Natural killer cell (primary cell): Measurements from ENCODE around the gene HDAC1. TPM values are rescaled to one million over a fixed set of nuclear protein-coding genes. Genes with fewer than 3 reads are reported as not detected.

Experiments
- ATAC-seq, 3 donors: fragments of 150-1000 bp in 2 of 3; fragments of 200-7000 bp in 1 of 3; cut with Tn5 transposase; 1 replicate in 1 of 3; 2 replicates in 2 of 3; pipeline ENCODE4 v1.10.0; 2021; ENCODE audit warnings: mild to moderate bottlenecking in 2 of 3, moderate library complexity in 2 of 3
- DNase-seq, 2 donors: peaks; one replicate each; pipeline versions ENCODE4 v3.0.0 to v3.0.0-alpha.2; 2013 to 2021; ENCODE audit warnings: mixed read lengths in 1 of 2
- H3K27ac ChIP-seq: one replicate; pipeline ENCODE4 v1.5.1; 2013; ENCODE audit warnings: mild to moderate bottlenecking, low read length
- H3K27me3 ChIP-seq: one replicate; pipeline ENCODE4 v1.6.1; 2013; ENCODE audit warnings: low read length; ENCODE audit not compliant: control insufficient read depth, insufficient read depth
- H3K36me3 ChIP-seq: one replicate; pipeline ENCODE4 v1.6.1; 2013; ENCODE audit warnings: low read length; ENCODE audit not compliant: control insufficient read depth, insufficient read depth
- H3K4me1 ChIP-seq: one replicate; pipeline ENCODE4 v1.6.1; 2013; ENCODE audit warnings: low read length; ENCODE audit not compliant: control insufficient read depth, insufficient read depth
- H3K4me3 ChIP-seq: one replicate; pipeline ENCODE4 v1.5.1; 2013; ENCODE audit warnings: low read length
- H3K9me3 ChIP-seq: one replicate; pipeline ENCODE4 v1.6.1; 2013; ENCODE audit warnings: low read length; ENCODE audit not compliant: control insufficient read depth, insufficient read depth
- H3K27ac Mint-ChIP-seq, 2 donors: one replicate each; pipeline ENCODE4 v1.8.0; 2022; ENCODE audit warnings: mild to moderate bottlenecking in 2 of 2, mixed read lengths in 2 of 2, moderate library complexity in 1 of 2
- H3K27me3 Mint-ChIP-seq, 2 donors: one replicate each; pipeline ENCODE4 v1.8.0; 2022; ENCODE audit warnings: low read depth in 2 of 2, mixed read lengths in 2 of 2
- H3K36me3 Mint-ChIP-seq: one replicate; pipeline ENCODE4 v1.8.0; 2022; ENCODE audit warnings: mixed read lengths
- H3K4me1 Mint-ChIP-seq, 2 donors: one replicate each; pipeline ENCODE4 v1.8.0; 2022; ENCODE audit warnings: mixed read lengths in 2 of 2
- H3K4me3 Mint-ChIP-seq: one replicate; pipeline ENCODE4 v1.8.0; 2022; ENCODE audit warnings: mild to moderate bottlenecking, moderate library complexity, mixed read lengths
- H3K9me3 Mint-ChIP-seq, 2 donors: one replicate each; pipeline ENCODE4 v1.8.0; 2022; ENCODE audit warnings: mixed read lengths in 2 of 2
- CTCF ChIP-seq: fragments of 200-600 bp; IDR thresholded peaks from one replicate; pipeline ENCODE4 v1.8.0; 2022; ENCODE audit warnings: antibody characterized with exemption
- WGBS: methylation state at CpG from one replicate; pipeline ENCODE4 v1.1.7; 2013; ENCODE audit warnings: missing lambda C conversion rate; ENCODE audit not compliant: insufficient coverage; 5-methylcytosine and 5-hydroxymethylcytosine counted together
- intact Hi-C: fragments of 100-400 bp; cut with micrococcal nuclease; formaldehyde crosslinking; loops from one replicate; pipeline ENCODE4 v1.14.2; 2022
- total RNA-seq, 4 donors: library from RNA; stranded (reverse); fragments of 120-200 nt in 1 of 4; gene quantifications; one replicate each; pipeline versions ENCODE4 v1.2.3 to v1.2.4, GENCODE V29; 2013 to 2022

Gene HDAC1
- total RNA-seq, 3 donors from 2014 or later (not counting 1 experiment from before 2014, with no cell fraction given) = 110 to 133 (median 125) TPM

DNA sequence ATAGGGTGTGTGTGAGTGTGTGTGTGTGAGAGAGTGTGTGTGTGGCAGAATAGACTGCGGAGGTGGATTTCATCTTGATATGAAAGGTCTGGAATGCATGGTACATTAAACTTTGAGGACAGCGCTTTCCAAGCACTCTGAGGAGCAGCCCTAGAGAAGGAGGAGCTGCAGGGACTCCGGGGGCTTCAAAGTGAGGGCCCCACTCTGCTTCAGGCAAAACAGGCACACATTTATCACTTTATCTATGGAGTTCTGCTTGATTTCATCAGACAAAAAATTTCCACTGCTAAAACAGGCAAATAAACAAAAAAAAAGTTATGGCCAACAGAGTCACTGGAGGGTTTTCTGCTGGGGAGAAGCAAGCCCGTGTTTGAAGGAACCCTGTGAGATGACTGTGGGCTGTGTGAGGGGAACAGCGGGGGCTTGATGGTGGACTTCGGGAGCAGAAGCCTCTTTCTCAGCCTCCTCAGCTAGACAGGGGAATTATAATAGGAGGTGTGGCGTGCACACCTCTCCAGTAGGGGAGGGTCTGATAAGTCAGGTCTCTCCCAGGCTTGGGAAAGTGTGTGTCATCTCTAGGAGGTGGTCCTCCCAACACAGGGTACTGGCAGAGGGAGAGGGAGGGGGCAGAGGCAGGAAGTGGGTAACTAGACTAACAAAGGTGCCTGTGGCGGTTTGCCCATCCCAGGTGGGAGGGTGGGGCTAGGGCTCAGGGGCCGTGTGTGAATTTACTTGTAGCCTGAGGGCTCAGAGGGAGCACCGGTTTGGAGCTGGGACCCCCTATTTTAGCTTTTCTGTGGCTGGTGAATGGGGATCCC lies 18.3 kb upstream of the HDAC1 start:
- Mint-ChIP-seq H3K4me3 (peak overlapping the region; percentile 68), H3K27ac (peak overlapping the region; percentile 90 to 91), H3K27me3 (no peaks in the 10 kb centered on the region), H3K4me1 (peaks cover 32 to 49% of the 10 kb centered on the region in 2 donors), H3K36me3 (peaks cover under 1% of the 10 kb centered on the region), H3K9me3 (no peaks in the 10 kb centered on the region)
- no peak for TF ChIP-seq CTCF
- intact Hi-C loops = no loop called here
- WGBS = 26% methylated on average over 10 of the region's 10 CpGs
- Histone ChIP-seq H3K9me3 (no peaks in the 10 kb centered on the region), H3K4me1 (peaks cover 53% of the 10 kb centered on the region), H3K4me3 (no peak overlapping the region), H3K36me3 (peaks cover 44% of the 10 kb centered on the region), H3K27ac (peak overlapping the region; percentile 52), H3K27me3 (no peaks in the 10 kb centered on the region)
- ATAC-seq = peak; percentile 62 to 81 (median 80)
- peak; percentile 43 to 88 for DNase-seq

- H3K36me3 ChIP-seq = peaks cover 56% of the 10 kb centered on the region
- Mint-ChIP-seq H3K4me1 (peaks cover 38 to 40% of the 10 kb centered on the region in 2 donors), H3K4me3 (no peak overlapping the region), H3K27ac (peak overlapping the region; percentile 90 to 91), H3K9me3 (no peaks in the 10 kb centered on the region), H3K36me3 (peaks cover 12% of the 10 kb centered on the region), H3K27me3 (no peaks in the 10 kb centered on the region)
- H3K27ac ChIP-seq = peak overlapping the region; percentile 52
- H3K27me3 ChIP-seq = no peaks in the 10 kb centered on the region
- peaks cover 45% of the 10 kb centered on the region for H3K4me1 ChIP-seq
- no peaks in the 10 kb centered on the region for H3K9me3 ChIP-seq
- no peak overlapping the region for H3K4me3 ChIP-seq
- intact Hi-C loops = no loop called here
- no peak for ATAC-seq
- 94% methylated on average over 31 of the region's 31 CpGs for WGBS
- DNase-seq = no peak
- no peak for TF ChIP-seq CTCF
Measured at GRCh38 chr1:32274646-32275340, 17.1 kb upstream of the HDAC1 start.

GRCh38 chr1:32275424-32275823 lies 16.5 kb upstream of the HDAC1 start:
- no peak overlapping the region for H3K27ac ChIP-seq
- H3K36me3 ChIP-seq = peaks cover 61% of the 10 kb centered on the region
- intact Hi-C loops = no loop called here
- peaks cover 12% of the 10 kb centered on the region for H3K36me3 Mint-ChIP-seq
- H3K9me3 ChIP-seq = no peaks in the 10 kb centered on the region
- no peak overlapping the region for H3K4me3 ChIP-seq
- H3K4me1 Mint-ChIP-seq = peaks cover 38 to 39% of the 10 kb centered on the region in 2 donors
- H3K27me3 Mint-ChIP-seq = no peaks in the 10 kb centered on the region
- no peaks in the 10 kb centered on the region for H3K9me3 Mint-ChIP-seq
- no peak overlapping the region for H3K4me3 Mint-ChIP-seq
- peaks cover 45% of the 10 kb centered on the region for H3K4me1 ChIP-seq
- ATAC-seq = no peak
- peak in 1 of 2 donors; percentile 36 for DNase-seq
- WGBS = 56% methylated on average over 41 of the region's 41 CpGs
- no peaks in the 10 kb centered on the region for H3K27me3 ChIP-seq
- no peak for TF ChIP-seq CTCF
- no peak overlapping the region for H3K27ac Mint-ChIP-seq
